ENCODE results near the gene NME7.
A peak's percentile ranks its signal among the peaks of the same experiment; 100 is the strongest.

Gene NME7

DNA sequence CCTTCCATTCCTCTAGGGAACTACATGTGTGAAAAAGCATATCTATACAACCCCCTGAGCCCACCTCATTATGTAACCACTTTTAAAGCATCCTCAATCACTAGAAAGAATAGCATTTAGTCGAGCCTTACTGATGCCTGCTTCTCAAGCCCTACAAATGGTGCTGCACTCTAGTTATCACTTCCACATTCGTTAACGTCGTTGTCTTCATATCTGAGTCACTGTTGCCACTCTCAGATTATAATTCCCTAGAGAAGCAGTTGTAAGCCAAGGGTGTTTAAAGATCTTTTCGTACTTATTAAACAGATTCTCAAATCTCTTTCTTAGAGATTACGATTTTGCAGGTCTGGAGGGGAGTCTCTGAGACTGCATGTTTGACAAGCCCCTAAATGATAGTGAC is 244.6 kb downstream of the NME7 start:
- FAIRE-seq, result no peak

DNA sequence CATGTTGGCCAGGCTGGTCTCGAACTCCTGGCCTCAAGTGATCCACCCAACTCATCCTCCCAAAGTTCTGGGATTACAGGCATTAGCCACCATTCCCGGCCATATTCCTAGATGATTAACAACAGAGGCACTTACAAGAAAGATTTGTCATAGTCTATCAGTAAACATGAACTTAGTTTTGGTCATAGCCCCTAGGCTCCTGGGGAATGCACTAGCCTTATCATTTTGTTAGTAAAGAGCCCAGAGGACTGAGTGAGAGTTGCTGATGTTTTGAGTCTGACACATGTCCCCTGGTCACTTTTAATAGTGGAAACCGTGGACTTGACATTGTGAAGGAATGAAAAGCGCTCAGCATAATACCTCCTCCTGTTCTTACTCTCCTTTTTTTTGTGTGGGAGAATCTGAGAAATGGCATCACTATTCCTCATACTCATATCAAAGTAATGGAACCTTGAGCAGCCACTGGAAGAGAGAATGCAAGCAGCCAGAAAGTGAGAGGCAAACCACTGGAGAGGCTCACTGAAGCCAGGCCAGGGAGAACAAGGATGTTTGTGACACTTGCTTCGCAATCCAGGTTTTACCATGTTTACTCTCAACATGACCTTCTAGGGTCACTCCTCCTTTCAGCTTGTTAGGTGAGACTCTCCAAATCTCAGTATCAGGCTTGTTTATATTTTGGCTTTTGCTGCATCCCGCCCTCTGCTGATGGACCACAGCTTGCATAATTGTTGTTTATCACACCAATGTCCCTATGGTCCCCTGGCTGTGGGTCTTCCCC is 246.3 kb downstream of the NME7 start:
- no peak for FAIRE-seq

DNA sequence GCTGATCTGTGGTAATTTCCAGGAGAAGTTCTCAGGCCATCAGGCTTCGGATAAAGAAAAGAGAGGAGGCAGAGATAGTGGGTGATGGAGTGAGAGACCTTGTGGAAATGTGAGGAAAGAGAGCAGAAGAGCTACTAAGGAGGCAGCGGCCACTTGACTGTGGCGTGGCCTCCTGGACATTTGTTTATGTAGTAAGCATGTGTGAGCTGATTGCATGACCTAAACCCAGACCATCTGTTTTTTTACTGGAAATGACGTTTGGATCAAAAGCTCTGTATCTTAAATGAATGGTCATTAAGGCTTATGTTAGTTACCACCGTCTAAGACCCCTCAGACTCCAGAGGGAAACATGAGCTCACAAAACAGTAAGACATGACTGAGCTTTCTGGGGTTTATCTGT is 247.5 kb downstream of the NME7 start:
- FAIRE-seq, result no peak

DNA sequence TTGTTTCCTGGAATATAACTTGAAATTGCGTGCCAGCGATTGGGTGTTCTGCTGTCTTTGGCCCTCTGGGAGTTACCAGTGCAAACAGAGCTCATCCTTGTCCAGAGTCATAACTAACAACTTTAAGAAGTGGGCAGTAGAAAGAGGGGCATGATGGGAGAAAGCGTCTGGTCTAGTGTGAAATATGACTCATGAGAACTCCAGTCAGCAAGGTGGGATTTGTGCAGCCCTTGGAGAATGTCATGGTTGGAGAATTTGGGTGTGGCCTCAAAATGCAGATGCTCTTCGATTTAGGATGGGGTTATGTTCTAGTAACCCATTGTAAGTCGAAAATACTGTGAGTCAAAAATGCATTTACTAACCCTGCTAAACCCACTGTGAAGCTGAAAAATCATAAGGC is 248.2 kb downstream of the NME7 start:
- no peak for FAIRE-seq

DNA sequence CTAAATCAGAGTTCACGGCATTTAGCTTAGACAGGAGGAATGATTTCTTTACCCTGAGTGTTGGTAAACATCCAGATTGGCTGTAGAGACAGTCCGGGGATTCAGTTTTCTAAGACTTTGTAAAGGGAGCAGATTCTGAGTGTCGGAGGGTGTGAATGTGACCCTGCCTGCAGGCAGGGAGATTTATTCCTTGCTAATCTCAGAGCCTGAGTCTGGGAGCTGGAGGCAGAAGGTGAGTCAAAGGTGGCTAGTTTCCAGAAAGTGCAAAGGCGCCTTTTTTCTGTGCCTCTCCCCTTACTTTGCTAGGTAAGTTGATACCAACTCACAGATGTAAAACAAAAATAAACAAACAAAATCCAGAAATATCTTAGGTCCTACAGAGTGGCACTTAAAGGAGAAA is 249.4 kb downstream of the NME7 start:
- no peak for FAIRE-seq

DNA sequence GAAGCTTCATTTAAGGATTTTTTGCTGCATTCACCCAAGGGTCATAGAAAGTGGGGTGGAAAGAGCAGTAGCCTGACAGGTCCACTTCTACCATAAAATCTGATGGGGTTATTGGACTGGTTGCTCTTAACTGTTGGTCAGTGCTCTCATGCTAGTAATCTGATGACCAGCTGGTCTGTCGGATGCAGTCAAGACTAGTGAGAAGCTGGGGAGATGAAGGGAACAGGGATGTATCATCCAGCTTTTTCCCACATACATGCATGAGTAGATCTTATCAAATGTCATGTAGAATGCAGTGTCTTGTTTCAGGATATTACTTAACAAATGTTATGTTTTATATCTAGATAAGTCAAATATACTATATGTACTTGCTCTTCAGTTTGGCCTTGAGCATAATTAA is 250.0 kb downstream of the NME7 start:
- FAIRE-seq, result no peak

DNA sequence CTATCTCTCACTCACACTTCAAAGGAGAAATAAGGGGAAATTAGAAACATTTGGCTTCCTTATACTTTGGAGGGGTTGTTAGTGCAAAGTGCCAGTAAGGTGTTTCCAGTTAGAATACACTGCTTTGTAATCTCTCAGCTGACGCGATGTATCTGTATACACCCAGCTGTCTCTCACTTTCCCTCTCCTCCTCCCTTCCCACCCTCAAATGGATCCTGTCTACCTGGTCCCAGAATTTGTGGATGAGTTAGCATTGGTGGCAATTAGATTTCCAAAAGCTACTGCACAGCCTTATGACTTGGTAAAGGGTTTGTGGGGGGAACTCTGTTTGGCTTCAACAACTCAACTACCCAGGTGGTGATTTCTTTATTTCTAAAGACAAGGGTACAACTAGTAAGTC is 250.6 kb downstream of the NME7 start:
- FAIRE-seq, result no peak

DNA sequence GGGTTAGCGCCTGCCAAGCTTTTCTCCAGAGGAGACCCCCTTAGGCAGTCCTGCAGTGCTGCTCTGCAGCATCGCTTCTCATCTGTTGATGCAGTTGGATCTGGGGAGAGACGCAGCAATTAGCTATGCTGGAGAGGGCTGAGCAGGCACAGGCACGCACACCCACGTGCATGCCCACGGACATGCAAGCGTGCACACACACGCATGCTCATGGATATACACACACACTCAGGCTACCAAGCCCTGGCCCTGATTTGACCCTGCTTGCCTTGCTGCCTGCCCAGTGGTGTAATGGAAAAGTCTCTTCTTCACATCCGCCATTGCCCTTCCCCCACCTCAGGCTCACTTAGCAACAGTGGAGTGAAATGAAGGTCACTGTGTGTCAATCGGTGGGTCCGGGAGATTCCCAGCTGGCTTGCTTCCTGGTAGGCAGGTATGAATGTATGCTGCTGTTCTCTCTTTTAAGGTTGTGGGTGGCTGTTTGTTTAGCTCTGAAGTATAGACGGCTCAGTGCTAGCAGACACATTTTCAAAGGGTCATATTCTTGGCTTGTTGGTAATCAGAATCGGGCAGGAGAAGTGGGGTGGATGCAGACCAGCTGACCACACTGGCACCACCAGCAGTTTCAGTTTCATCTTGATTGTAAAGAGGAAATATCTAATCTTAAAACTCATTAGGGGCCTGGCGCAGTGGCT is 251.6 kb downstream of the NME7 start:
- FAIRE-seq, result no peak

DNA sequence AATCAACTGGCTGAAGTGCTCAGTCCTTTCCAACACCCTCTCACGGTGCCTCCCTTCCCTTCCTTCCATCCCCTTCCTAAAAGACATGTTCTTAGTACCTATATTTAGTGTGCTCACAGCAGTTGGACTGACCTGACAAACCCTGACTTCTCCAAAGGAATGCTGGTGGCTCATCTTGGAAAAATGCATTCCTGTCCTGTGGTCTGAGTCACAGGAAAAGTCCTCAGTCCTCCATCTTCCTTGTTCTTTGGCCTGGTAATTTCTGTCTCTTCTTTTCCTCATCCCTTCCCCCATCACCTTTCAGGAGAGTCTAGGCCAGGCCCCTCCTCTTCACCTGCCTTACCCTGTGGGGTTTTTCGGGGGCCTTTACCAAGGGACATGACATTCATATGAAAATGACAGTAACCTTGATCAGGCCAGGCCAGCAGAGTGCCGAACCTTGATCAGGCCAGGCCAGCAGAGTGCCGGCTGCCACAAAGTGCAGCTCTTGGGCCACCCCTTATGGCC is 253.9 kb downstream of the NME7 start:
- peak; percentile 17 for FAIRE-seq

DNA sequence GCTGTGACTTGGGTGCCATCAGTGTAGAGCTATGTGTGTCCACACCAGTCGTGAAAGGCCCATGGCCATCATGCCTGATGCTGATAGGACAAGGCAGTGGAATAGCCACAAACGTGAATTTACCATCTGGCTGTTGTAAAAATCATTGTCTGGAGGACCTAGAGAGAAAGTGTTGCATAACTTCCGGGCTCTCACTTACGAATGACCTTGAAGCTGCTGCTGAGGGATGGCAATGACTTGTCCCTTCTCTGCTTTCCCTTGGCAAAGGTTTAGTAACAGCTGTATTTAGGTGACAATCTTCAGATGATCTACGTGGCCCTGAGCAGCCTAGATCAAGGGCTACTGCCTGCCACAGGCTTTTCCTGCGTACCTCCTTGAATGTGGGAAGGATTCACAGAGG is 255.4 kb downstream of the NME7 start:
- no peak for FAIRE-seq

DNA sequence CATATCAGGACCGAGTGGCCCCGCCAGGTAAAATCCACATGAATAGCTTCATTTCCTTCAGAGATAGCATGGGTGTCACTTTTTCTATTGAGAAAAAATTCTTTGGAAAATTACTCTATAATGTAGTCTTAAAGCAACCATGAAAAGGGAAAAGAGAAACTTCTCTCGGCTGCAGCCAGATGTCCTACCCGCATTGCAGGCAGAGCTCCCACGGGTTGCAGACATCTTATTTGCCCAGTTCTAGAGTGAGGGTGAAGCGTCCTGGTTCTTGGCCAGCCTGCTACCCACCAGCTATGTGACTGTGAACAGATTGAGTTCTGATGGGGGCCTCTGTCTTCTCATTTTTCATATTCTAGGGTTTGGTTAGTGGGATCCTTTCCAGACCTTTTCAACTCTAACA is 256.1 kb downstream of the NME7 start:
- no peak for FAIRE-seq

DNA sequence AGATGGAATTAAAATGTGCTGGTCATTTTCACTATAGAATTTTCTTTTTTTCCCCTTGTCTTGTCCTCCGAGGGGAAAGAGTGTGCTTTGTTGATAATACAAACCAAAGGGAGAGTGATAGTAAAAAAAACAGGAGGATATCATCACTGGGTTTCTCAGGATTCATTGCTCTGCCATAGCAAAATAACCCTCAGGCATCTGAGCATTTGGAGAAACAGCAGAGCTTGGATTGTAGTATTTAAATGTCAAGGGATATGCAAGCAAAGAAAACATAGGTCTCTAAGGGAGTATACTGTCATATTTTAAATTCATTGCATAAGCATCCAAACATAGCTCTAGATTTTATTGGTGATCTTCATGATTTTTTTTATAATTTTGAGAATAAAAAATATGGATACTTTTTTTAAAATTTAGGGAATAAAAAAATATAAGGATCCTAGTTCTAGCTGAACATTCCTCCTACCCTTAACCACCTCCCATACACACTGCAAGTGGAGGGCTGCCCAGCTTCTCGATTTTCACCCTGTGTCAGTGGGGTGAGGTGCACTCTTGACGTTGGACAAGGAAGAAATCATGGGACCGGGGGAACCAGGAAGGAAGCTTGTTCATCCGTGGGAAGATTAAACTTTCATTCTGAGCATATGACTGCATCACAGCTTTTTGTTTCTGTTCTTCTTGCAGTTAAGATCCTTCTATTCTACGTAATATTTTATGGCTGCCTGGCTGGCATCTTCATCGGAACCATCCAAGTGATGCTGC is 256.7 kb downstream of the NME7 start:
- no peak for FAIRE-seq

DNA sequence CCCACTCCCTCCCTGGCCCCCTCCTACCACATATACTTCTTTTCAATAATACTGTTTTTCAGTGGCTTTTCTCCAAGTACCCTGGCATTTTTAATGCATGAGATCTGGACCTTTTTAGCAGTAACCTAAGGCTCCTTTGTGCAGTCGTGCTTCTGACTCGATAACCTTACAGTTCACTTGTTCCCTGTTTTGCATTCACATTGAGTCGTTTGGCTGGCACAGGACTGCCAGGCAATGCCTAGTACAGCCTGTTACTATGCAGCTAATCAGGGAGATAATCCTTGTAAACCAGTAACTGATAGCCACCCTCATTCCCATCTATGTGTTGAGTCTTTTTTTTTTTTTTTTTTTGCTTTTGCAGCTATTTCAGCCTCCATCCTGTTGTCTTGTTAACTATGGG is 257.4 kb downstream of the NME7 start:
- no peak for FAIRE-seq

DNA sequence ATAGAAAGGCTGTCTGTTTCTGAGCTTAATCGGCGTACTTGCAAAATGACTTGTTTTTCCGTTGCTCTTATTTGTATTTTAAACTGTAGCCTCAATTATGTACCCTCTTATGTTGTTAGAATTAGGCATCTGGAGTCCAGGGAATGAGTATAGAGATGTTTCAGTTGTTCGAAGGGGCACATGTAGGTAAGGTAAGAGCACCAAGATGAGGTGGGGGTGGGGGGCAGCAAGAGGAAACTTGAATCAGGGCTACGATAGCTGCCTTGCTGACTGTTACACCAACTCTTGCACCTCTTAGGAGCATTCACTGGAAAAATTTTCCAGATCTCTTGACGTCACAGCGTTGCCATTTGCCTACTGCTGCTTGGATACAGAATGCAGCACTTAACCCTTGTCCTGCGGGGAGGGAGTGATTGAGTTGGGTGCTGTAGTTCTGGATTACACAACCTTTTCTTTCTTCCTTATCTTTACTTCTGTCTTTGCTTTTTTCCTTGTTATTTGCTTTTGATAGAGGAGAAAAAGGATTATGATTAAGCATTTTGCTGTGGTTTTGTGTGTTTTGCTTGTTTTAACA is 257.9 kb downstream of the NME7 start:
- peak; percentile 89 for FAIRE-seq

DNA sequence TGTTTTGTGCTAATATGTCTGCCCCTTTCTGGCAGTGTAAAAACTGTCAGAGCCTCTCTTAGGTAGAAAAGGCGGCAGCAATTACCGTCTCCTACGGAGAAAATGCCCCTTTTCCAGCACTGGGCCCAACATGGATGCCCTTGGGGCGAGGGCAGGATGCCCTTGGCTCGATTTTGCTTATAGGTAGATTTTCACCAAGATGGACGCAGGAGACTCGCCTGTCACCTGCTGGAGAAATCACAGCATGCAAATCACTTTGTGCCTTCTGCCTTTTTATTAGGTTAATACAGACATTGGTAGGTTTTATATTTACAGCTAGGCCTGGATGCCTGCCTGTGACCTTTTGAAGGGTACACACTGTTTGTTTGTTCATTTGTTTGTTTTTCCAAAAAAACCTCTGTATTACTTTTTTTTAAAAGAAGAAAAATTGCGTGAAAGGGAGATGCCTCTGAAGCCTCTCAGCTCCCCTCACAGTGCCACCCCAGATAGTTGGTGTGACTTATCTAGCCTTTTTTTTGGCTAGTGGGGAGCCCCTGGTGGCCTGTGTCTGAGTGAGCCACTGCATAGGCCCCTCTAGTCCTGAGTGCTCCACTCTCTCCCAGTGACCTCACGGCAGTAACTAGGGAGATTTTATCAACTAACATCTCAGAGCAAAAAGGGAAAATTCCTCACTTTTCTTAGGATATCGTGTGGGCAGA is 258.6 kb downstream of the NME7 start:
- FAIRE-seq, result no peak

DNA sequence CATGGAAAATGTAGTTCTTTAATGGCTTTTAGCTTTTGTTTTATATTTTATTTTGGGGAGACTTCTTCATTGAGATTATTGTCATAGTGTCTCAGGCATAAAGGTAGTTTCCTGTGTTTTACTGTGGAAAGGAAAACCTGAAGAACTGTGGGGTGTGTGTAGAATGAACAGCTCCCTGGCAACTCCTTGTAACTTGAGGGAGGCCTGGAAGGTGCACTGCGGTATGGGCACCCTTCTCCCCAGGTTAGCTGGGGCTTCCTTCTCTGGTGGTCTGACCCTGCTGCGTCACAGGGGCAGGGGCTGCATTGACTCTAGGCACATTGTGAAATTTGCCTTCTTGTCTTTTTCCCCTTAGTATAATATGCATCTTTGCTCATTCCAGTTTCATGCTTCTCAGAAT is 259.4 kb downstream of the NME7 start:
- no peak for FAIRE-seq

DNA sequence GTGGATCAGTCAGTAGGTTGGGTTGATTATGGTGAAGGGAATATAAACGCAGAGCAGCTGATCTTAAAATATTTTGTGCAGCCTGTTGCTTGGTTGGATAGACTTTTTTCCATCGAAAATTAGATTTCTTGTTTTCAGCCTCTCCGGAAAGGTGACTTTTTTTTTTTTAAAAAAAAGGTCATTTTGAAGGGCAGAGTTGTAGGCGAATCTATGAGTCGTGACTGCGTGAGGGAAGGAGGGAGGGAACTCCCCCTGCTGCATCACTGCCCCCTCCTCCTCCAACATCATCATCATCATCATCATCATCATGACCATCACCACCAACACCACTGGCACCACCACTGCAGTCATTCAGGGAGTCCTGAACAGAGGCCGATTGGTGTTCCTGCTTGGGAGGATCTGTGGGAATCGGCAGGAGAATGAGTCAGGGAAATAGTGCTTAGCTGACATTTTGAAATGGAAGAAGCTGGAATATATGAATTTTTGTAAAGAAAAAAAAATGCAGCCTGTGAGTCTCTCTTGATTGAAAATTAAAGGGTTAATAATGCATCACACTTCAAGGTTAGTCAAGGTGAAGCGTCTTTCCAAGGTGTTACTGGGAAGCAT is 259.9 kb downstream of the NME7 start:
- FAIRE-seq, result no peak

DNA sequence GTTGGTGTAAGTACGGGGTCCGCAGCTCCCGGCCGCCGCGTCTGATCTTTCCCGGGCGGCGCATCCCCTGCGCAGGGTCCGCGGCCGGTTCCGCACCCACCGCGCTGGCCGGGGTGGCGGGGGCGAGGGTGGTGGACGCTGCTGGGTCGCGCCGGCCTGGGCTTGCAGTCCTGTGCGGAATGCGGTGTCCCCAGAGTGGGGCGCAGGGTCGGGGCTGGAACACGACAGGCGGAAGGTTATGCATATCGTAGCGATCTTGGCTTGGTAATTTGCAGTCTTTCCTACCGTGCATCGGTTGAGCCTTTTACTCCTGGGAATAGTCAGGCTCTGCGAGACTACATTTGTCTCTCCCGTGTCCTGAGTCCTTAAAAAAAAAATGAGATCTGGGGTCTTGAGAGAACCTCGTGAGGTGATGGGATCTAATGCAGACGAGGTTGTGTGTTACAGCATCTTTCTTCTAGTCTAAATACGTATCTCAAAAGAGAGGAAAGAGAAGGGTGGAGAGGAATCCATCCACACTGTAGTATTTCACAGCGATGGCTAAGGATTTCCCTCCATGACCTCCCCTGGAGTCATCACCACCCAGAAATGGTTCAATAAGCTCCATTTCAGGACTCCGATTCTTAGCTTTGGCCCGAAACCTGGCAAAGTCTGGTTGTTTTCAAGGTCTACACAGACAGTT is 260.5 kb downstream of the NME7 start:
- FAIRE-seq, result no peak

DNA sequence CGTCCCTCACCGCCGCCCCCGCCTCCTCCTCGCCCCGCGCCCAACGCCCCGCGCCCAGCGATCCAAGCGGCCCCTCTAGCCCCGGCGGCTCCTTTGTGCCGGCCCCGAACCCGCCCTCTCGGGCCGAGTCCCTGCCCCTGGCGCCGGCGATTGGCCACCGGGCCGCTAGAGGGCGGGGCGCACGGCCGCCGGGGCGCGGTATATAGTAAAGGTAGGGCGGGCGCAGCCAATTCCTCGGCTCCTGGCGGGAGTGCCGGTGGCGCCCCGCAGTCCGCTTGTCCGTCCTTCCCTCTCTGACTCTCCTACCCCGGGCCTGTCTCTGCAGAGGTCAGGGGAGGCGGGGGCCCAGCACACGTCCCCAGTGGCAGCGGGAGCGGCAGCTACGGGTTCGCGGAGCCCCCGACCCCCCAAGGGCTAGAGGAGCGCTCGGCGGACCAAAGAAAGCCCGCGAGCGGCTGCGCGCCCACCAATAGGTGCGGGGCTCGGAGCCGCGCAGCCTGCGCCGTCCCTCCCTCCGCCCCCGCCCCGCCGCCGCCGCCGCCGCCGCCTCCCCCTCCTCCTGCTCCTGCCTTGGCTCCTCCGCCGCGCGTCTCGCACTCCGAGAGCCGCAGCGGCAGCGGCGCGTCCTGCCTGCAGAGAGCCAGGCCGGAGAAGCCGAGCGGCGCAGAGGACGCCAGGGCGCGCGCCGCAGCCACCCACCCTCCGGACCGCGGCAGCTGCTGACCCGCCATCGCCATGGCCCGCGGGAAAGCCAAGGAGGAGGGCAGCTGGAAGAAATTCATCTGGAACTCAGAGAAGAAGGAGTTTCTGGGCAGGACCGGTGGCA is 261.3 kb downstream of the NME7 start, which contains the start of gene ATP1B1:
Gene ATP1B1 (plus strand): TSS at position 596 of the 826 bp plus-strand sequence. CDS start 140 bp downstream, at position 736.
- FAIRE-seq, result no peak

DNA sequence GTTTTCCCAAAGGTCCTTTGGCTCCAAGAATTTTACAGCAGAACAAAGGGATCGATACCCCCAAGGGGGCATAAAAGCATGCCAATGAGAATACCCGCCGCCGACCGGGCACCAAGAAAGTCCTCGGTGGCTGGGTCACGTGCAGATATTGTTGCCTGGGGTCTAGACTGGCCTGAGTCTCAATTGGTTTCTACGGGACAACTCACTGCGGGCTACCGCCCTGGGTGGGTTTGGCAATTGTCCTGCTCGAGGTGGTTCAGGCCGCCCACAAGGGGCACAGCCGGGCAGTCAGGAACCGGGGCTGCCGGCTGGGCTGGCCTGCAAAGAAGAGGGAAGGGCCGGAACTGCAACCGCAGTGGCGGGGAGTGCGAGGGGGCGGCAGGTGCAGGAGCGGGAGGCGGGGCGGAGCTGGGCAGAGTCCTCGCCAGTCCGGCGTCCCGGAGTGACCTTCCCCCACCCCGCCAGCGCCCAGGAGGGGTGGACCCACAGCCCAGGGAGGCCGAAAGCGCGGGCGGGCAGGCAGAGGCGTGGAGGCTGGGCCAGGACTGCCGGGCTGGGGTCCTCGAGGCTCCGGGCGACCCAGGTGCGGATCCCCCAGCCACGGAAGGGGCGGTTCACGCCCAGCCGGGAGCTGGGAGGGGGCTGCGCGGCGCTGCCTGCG is 262.0 kb downstream of the NME7 start:
- no peak for FAIRE-seq
